GM19238 (cell line): ENCODE results near the gene AUH.

ENCODE experiments used
- DNase-seq: peaks from one replicate; pipeline ENCODE4 v3.0.0; 2011; ENCODE audit warnings: low spot score; ENCODE audit not compliant: insufficient read length

AUH gene

GRCh38 chr9:91248707-91249106, 113.0 kb downstream of the AUH start:
- no peak for DNase-seq

GRCh38 chr9:91247278-91247677, 114.4 kb downstream of the AUH start:
- DNase-seq = no peak

- no peak for DNase-seq
These were observed 114.9 kb downstream of the AUH start for GRCh38 chr9:91246846-91247245.

- DNase-seq = peak; percentile 7
These were observed 116.0 kb downstream of the AUH start for GRCh38 chr9:91245431-91246313.

GRCh38 chr9:91243029-91243428, 118.7 kb downstream of the AUH start:
- DNase-seq = no peak

- no peak for DNase-seq
These were observed 119.8 kb downstream of the AUH start for GRCh38 chr9:91241909-91242308.

- no peak for DNase-seq
These were observed 121.0 kb downstream of the AUH start for GRCh38 chr9:91240596-91241165.

GRCh38 chr9:91239367-91240111, 122.2 kb downstream of the AUH start:
- no peak for DNase-seq

- no peak for DNase-seq
These were observed 127.2 kb downstream of the AUH start for GRCh38 chr9:91234523-91234922.

GRCh38 chr9:91231619-91232018, 130.1 kb downstream of the AUH start:
- no peak for DNase-seq

GRCh38 chr9:91223000-91223399, 138.7 kb downstream of the AUH start:
- DNase-seq = no peak

GRCh38 chr9:91222457-91222856, 139.3 kb downstream of the AUH start:
- DNase-seq = no peak

- DNase-seq = no peak
These were observed 140.4 kb downstream of the AUH start for GRCh38 chr9:91221332-91221731.

GRCh38 chr9:91220491-91221135, 141.1 kb downstream of the AUH start:
- DNase-seq = no peak

- no peak for DNase-seq
These were observed 141.7 kb downstream of the AUH start for GRCh38 chr9:91220021-91220420.

- DNase-seq = no peak
These were observed 142.2 kb downstream of the AUH start for GRCh38 chr9:91219557-91219956.

- no peak for DNase-seq
These were observed 144.3 kb downstream of the AUH start for GRCh38 chr9:91217388-91217787.

GRCh38 chr9:91214867-91215266, 146.9 kb downstream of the AUH start:
- no peak for DNase-seq

GRCh38 chr9:91214086-91214485, 147.6 kb downstream of the AUH start:
- no peak for DNase-seq

- DNase-seq = no peak
These were observed 149.0 kb downstream of the AUH start for GRCh38 chr9:91212596-91213243.

GRCh38 chr9:91211919-91212318, 149.8 kb downstream of the AUH start:
- no peak for DNase-seq
